ENCODE data around the gene MAEL.

DNA sequence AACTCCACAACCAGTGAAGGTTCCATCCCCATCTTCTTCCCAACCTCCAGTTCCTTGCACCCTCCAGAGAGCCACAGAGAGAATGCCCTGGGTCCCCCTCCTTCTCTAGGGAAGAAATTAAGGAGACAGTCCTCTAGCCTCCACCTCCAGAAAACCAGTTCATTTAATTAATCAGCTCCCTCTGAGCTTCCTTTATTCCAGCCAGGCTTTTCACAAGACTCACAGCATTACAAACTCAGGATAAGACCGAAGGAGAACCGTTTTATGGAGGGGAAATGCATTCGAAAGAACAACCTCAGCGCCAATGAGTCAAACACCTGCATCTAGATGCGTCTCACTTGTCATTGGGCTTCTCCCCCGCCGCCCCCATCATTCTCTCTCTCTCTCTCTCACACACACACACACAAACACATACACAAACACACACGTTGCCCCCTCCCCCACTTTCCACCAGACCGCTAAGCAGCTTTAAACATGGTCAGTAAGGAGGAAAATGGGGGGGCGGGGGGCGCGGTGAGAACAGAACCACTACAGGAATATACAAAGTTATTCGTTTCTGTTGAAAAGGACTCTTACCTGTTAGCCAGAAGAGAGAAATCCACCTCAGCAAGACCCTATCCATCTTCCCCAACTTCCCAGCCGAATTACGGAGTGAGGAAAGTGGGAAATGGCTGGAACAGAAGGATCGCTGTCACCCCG lies 14.3 kb upstream of the MAEL start:
- no peak for TF ChIP-seq CTCF (IDR thresholded peaks at IDR 0.05)
- TF ChIP-seq POLR2A (IDR thresholded peaks at IDR 0.05): no peak

All from prostate gland (tissue), 2 donors.